Islet precursor cell (in vitro differentiated cells): ENCODE measurements around the gene ASPDH.

ENCODE experiments used
- DNase-seq: peaks from one replicate; pipeline ENCODE4 v3.0.0-alpha.2; 2018

The ASPDH gene

GRCh38 chr19:50512999-50513745 is 541 bp downstream of the ASPDH start:
- no peak for DNase-seq

- no peak for DNase-seq
Observed at GRCh38 chr19:50512112-50512998, 1.4 kb downstream of the ASPDH start.

- DNase-seq = peak; percentile 99
Observed at GRCh38 chr19:50511069-50511822, 2.5 kb downstream of the ASPDH start, which contains the start of gene JOSD2. Gene JOSD2, minus strand, starts transcription at chr19:50511191. Its CDS starts 760 bp downstream, at chr19:50510431.

DNA sequence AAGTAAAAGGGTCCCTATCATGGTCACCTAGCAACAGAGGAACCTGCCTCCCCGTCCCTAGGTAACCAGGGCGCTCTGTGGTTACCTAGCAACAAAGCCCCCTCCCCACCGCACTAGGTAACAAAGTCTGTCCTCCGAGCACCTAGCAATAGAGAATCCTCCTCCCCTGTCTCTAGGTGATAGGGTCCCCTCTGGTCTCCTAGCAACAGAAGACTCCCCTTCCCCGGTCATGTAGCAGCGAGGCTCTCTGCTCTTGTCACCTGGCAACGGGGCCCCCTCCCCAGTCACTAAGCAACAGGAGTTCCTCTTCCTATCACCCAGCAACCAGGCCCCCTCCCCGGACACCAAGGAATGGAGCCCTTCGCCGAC is 3.0 kb downstream of the ASPDH start:
- DNase-seq = no peak

DNA sequence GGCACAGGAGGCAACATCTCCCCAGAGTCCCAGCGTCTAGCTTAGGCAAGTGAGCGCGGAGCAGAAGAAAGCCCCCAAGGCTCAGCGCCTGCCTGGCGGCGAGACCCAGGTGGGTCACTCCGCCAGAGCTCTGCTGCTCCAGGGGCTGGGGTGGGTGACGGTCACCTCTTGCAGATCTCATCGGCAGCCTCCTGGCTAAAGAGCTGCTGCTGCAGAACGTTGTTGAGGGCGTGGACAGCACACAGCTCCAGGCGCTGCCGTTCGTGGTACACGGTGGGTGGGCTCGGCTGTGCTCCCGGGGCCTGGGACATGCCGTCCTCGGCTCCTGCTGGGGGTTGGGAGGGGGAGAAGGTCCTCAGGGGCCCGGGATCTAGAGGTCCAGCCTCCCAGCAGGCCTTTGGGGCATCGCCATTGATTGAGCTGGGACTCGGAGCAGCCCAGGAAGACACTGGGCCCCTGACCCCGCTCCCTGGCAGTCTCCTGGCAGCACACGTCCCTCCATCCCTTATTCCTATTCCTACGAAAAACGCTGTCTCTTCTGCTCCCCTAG is 3.5 kb downstream of the ASPDH start:
- no peak for DNase-seq

DNA sequence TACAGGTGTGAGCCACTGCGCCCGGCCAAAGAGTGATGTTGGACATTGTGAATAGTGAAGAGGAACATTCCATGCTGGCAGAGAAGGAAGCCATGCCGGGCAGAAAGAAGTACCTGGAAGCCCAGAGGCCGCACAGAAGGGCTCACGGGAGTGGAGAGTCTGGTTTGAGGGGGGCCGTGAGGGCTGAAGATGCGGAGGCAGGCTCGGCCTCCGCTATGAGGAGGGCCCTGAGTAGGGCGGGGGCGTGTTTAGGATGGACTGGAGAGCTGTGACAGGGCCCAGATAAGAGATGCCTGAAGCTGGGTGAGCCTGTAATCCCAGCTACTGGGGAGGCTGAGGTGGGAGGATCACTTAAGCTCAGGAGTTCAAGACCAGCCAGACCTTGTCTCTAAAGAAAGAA is 4.3 kb downstream of the ASPDH start:
- DNase-seq = no peak

- no peak for DNase-seq
Observed at GRCh38 chr19:50508843-50509190, 4.9 kb downstream of the ASPDH start.

DNA sequence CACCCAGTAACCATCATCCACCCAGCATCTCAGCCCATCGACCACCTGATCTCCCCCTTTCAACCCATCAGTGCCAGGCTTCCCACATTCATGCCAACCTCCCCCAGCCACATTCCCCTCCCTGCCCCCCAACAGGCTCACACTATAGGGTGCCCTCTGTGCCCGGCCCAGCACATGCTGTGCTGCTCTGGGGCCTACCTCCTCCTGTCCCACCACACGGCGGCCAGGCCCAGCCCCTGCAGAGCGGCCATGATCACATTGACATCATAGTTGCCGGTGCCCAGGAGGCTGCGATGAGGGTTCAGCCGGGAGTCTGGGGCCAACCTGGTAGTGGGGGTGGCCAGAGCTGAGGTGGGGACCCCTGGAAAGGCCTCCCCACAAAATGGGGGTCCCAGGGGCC is 6.3 kb downstream of the ASPDH start:
- no peak for DNase-seq

GRCh38 chr19:50506700-50507099 is 7.0 kb downstream of the ASPDH start:
- DNase-seq = no peak

GRCh38 chr19:50505856-50506611 is 7.7 kb downstream of the ASPDH start:
- DNase-seq = no peak

DNA sequence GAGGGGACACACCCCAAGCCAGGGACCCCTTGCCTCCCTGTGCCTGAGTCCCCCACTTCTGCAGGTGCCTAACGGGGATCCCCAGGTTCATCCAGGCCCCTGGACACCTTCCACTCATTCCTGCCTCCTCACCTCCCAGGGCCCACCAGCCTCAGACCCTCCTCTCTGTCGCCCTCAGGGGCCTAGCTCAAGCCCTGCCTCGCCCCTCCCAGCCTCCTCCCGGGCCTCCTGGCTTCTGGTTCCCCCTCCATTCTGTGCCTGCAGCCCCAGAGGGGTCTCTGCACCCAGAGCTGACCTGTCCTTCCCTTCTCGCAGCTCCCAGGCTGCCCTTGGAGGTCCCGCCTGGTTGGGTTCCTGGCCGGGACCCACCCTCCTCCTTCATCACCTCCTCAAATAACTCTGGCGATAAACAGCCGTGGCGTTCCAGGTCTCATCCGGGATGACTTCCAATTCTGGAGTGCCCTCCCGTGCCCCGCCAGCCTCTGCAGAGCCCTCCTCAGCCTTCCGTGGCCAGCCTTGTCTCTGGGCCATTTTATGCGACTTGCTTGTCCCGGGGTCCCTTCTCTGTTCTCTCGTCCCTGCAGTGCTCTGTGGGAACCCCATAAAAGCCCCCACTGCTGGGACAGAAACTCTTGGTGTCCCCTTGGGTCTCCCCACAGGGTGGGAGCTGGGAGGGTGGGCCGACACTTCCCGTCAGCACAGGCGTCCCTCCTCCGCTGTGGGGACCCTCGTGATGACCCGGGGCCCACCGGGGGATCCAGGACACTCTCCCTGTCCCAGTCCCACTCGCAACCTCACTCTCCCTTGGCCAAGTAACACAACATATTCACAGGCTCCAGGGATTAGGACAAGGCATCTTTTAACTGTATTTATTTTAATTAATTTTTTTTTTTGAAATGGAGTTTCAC is 11.9 kb downstream of the ASPDH start:
- DNase-seq = no peak

GRCh38 chr19:50501186-50501567 is 12.5 kb downstream of the ASPDH start:
- peak; percentile 89 for DNase-seq

DNA sequence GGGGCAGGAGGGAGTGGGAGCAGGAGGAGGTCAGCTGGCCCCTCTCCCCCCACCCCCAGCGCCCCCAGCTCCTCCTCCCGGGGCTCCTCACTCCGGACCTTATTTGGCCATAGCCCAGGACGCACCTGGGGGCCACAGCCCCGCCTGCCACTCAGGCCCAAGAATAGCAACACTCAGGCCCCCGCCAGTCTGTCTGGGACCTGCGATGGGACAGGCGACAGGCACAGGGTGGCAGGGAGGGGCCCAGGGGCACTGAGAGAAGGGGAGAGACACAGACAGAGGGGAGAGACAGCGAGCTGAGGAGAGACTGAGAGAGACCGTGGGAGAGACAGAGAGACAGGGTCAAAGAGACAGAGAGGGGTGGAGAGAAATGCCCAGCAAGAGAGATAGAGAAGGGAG is 13.0 kb downstream of the ASPDH start:
- DNase-seq = peak; percentile 91

- no peak for DNase-seq
Observed at GRCh38 chr19:50500060-50500752, 13.5 kb downstream of the ASPDH start.

DNA sequence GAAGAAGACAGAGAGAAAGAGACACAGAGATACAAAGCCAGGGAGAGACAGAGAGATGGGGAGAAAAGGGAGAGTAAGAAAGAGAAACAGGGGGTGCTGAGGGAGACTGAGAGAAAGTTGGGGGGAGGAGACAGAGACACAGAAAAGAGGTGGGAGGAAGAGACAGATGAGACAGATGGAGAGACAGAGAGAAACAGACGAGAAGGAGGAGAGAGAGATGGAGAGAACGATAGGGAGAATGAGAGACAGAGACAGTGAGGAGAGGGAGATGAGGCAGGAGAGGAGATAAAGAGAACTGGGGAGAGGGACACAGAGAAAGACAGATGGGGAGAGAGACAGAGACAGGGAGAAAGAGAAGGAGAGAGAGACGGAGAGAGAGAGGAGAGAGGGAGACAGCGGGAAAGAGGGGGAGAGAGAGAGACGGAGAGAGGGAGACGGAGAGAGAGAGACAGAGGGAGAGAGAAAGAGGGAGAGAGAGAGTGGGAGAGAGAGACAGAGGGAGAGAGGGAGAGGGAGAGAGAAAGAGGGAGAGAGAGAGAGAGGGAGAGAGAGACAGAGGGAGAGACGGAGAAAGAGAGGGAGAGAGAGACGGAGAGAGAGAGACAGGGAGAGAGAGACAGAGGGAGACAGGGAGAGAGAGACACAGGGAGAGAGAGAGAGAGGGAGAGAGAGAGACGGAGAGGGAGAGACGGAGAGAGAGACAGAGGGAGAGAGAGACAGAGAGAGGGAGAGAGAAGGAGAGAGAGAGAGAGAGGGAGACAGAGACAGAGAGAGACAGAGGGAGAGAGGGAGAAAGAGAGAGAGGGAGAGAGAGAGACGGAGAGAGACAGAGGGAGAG is 15.3 kb downstream of the ASPDH start:
- no peak for DNase-seq

- DNase-seq = no peak
Observed at GRCh38 chr19:50497022-50497405, 16.7 kb downstream of the ASPDH start.

- DNase-seq = peak; percentile 98
Observed at GRCh38 chr19:50496189-50497021, 17.3 kb downstream of the ASPDH start.

DNA sequence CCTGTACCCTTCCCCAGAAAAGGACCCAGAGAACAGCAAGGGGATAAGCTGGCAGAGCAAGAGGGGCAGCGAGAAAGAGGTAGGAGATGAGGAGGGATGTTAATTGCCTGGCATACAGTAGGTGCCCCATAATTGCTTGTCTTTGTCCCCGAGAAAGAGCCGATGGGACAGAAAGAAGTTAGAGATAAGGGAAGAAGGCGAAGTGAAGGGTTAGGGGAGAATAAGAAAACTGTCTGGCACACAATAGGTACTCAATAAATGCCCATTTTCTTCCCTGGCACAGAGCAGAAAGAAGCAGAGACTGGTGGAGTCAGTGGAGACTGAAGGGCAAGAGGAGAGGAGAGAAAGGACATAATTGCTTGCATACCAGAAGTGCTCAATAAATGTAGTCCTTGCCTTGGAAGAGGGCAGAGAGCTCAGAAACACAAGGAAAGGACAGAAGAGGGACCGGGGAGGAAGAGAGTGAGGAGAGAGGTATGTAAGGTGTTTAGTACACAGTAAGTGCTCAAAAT is 18.6 kb downstream of the ASPDH start:
- no peak for DNase-seq
